Stimulated activated CD4-positive, alpha-beta T cell treated with anti-CD3 and anti-CD28 coated beads, Interleukin-2, amount 100 ng/mL, for 24 hours (primary cell): ENCODE results near the gene ZNF454.

ENCODE experiments used
- DNase-seq, 2 donors: peaks; one replicate each; pipeline ENCODE4 v3.0.0-alpha.2; 2020

Gene ZNF454

DNA sequence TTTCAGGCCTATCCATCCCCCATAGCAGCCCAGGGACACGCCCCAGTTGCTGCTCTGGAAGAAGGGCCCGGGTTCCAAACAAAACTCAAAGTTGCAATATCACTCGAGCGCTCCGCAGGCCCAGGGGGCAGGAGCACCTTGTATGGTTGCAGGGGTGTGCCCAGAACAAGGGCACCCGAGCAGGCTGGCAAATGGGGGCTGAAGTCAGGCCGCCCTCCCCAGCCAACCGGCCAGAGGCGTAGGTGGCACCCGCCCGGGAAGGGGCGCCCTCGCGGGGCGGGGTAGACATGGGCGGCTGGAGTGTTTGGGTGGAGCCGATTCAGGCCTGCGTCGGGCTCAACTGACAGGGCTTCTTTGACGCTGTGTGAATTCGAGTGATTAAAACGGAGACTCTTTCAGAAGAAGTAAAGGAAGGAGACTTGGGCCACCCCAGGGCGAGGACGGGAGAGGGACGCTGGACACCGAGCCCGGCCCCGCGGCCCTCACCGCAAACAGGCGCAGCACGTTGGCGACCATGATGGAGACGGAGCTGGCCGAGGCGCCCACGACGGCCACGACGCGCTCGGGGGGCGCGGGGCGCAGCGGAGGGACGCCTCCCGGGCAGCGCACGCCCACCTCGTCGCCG, 53.1 kb downstream of the ZNF454 start:
- no peak for DNase-seq

DNA sequence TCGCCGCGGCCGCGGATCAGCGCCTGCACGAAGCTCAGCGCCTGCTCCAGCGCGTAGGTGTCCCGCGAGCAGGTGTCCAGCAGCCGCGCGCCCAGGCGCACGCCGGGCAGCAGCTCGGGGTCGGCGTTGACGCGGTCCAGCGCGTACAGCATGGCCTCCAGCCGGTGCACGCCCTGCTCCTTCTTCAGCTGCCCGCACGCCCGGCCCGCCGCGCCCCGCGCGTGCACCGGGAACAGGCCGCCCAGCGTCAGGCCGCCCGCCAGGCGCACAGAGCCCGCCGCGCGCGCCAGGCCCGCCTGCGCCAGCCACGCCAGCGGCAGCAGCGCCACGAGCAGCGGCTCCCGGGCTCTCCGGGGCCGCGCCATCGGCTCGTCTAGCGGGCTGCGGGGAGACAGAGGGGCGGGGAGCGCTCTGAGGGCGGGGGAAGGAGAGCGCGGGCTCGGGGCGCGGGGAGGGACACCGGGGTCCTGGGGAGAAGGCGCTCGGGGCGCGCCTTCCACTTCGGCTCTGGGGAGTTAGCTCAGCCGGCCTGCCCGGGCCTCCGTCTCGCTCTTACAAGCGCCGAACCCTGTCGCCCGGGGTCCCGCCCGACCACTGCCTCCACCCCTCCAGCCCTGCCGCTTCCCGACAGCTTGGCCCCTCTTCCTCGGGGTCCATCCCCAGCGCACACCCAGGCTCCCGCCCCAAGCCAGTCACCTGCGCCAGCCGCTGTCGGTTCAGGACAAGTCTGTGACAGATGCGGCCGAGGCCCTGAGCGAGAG, 53.8 kb downstream of the ZNF454 start, which contains the start of gene GRM6:
Gene GRM6, minus strand, starts transcription at position 741 of the 761 bp plus-strand sequence. Its CDS starts 376 bp downstream, at position 365.
- DNase-seq: no peak

DNA sequence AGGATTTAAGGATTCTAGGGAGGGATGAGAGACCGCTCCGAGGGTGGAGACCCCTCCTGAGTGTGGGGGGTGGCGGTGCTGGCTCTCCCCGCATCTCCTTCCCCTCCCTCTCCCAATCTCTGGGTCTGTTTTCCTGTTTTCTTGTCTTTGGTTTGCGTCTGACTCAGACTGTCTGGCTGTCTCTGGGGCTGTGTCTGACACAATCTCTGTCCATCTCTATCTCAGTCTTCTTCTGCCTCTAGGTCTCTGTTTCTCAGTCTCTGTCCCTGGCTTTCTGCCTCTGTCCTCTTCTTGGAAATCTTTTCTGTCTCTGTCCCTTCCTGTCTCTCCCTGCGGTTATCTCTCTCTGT, 54.3 kb downstream of the ZNF454 start:
- no peak for DNase-seq

DNA sequence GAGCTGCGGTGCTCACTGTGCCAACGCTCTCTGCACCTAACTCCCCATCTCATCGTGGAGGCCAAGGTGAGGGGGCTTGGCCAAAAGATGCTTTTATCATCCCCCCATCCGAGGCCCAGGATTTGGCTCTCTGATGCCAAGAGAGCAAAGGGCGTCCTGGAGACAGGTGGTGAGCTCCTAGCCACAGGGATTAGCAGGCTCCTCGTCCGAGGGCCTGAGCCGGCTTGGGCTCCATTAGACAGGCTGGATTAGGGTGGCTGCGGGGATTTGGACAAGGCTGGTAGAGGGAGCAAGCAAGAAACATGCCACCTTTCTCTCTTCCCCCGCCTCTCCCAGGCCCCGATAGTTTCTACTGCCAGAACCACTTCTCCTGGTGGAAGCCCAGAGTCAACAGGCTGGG, 55.2 kb downstream of the ZNF454 start:
- no peak for DNase-seq

DNA sequence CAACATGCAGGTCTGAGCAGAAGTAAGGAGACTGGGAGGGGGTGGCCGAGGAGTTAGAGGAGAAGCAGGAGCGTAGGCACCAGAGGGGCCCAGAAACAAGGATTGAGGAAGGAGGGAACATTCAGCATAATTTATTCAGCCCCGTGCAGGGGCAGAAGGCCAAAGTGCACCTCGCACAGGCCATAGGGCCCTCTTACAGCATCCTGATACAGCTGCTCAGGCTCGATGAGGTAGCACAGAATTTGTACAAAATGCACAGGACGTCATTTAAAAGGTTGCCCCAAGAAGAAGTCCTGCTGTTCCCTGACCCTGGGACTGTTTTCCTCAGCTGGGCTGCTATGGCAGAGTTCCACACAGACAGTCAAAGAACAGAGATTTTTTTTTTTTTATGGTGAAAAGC, 56.2 kb downstream of the ZNF454 start:
- no peak for DNase-seq

DNA sequence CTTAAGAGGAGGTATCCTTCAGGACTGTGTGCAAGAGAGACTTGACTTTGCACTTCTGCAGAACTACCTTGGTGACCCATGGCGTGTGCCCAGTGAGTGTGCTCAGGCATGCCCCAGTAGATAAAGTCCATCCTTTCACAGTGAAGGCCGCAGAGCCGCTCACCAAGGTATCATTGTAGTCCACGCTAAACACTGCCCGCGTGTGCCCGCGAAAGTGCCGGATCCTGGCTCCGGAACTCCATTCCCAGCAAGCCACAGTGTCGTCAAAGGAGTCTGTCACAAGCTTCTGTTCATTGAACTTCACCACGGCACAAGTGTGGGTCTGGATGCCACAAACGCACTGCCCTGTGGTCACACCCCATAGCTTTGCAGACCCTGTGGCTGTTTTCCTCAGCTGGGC, 57.4 kb downstream of the ZNF454 start:
- DNase-seq: no peak

DNA sequence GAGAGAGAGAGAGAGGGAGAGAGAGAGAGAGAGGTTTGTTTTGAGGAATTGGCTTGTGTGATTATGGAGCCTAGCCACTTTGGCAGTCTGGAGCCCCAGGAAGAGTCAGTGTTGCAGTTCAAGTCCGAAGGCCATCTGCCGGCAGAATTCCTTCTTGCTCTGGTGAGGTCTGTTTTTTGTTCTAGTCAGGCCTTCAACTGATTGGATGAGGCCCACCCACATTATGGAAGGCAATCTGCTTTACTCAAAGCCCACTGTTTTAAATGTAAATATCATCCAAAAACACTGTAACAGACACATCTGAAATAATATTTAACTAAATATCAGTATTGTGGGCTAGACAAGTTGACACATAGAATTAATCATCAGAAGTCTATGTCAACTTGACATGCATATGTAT, 65.6 kb downstream of the ZNF454 start:
- no peak for DNase-seq

DNA sequence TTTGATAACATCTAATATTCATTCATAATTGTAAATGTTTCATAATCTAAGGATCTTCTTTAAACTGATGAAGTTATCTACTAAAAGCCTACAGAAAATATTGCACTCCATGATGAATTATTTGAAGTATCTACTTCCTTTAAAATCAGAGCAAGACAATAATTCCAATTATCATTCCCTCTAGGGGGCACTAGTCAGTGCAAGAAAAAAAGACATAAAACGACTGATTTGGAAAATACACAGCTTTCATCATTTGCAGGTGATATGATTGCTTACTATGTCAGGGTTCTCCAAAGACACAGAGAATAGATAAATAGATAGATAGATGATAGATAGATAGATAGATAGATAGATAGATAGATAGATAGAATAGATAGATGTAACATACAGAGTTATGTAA, 67.7 kb downstream of the ZNF454 start:
- no peak for DNase-seq
